HAP-1 (cell line): ENCODE results near the gene SLC26A8.
"Not testable (repeated sequence)": the region's sequence is repeated elsewhere in the genome, so short reads cannot be mapped to it uniquely, and the experiment has no call there.

ENCODE experiments used
- DNase-seq, 2 experiments: peaks; one replicate each; pipeline ENCODE4 v3.0.0-alpha.2; 2016 to 2020; ENCODE audit warnings: low spot score in 2 of 2
- H3K27me3 ChIP-seq: fragments of 250-450 bp; sonication (Bioruptor Pico); 2 replicates; pipeline ENCODE4 v1.5.1; 2020; ENCODE audit warnings: low read depth, mild to moderate bottlenecking, moderate library complexity
- H3K36me3 ChIP-seq: fragments of 250-450 bp; sonication (Bioruptor Pico); replicated peaks from 2 replicates; pipeline ENCODE4 v1.5.1; 2020; ENCODE audit warnings: mild to moderate bottlenecking
- H3K4me1 ChIP-seq: fragments of 250-450 bp; sonication (Bioruptor Pico); 2 replicates; pipeline ENCODE4 v1.5.1; 2020; ENCODE audit warnings: mild to moderate bottlenecking
- H3K4me3 ChIP-seq: fragments of 250-450 bp; sonication (Bioruptor Pico); 2 replicates; pipeline ENCODE4 v1.5.1; 2020; ENCODE audit warnings: mild to moderate bottlenecking, moderate library complexity
- H3K9me3 ChIP-seq: fragments of 250-450 bp; sonication (Bioruptor Pico); 2 replicates; pipeline ENCODE4 v1.5.1; 2020; ENCODE audit warnings: mild to moderate bottlenecking, moderate library complexity
- in situ Hi-C: fragments of 300-500 bp; cut with MboI; formaldehyde crosslinking; loops from 3 replicates; pipeline ENCODE4 v1.14.3; 2020; ENCODE audit warnings: low sequenced_read_pairs, inconsistent platforms, mixed read lengths

The SLC26A8 gene

GRCh38 chr6:35968821-35969220 lies 55.6 kb downstream of the SLC26A8 start:
- Histone ChIP-seq H3K36me3 (no peaks in the 10 kb centered on the region), H3K4me3 (no peak overlapping the region), H3K27me3 (no peaks in the 10 kb centered on the region), H3K4me1 (no peaks in the 10 kb centered on the region), H3K9me3 (no peaks in the 10 kb centered on the region)
- DNase-seq: no peak
- in situ Hi-C loops: no loop called here

DNA sequence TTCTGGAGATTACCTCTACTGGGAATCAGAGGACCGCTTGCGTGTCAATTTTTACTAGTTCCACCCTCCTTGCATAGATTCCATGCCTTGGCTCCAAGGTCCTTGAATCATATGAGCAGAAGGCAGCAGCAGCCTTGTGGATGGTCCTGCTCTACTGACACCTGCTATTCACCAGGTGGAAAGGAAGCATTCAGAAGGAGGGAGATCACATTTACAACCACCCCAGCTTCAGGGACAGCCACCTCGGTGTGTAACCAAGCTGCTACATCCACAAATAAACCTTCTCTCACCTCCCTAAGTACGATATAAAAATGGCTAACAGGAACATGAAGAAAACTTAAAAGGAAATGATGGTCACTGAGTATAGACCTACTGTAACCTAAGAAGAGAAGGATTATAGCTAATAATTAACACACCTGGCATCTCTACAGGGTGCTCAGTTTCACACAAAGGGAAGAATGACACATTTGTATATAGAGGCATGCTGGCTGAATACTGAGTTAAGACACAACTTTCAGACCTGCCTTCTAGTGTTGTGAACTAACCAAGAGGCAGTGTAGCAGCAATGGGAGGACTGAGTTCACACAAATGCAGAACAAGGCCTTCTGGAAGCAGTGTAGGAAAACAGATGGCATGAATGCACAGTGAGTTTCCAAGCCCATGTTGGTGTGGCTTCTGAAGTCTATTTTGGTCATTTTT lies 57.2 kb downstream of the SLC26A8 start:
- DNase-seq: no peak
- H3K36me3 ChIP-seq: no peaks in the 10 kb centered on the region
- no peak overlapping the region for H3K4me3 ChIP-seq
- H3K4me1 ChIP-seq: no peaks in the 10 kb centered on the region
- in situ Hi-C loops: no loop called here
- H3K9me3 ChIP-seq: no peaks in the 10 kb centered on the region
- H3K27me3 ChIP-seq: no peaks in the 10 kb centered on the region

GRCh38 chr6:35962779-35963560 lies 61.5 kb downstream of the SLC26A8 start:
- H3K4me1 ChIP-seq: no peaks in the 10 kb centered on the region
- in situ Hi-C loops: no loop called here

GRCh38 chr6:35960187-35960586 lies 64.3 kb downstream of the SLC26A8 start:
- Histone ChIP-seq H3K9me3 (no peaks in the 10 kb centered on the region), H3K4me1 (no peaks in the 10 kb centered on the region), H3K4me3 (no peak overlapping the region), H3K36me3 (no peaks in the 10 kb centered on the region), H3K27me3 (peaks cover 8% of the 10 kb centered on the region; the same call in 1 of the 2 replicates)
- DNase-seq: no peak
- in situ Hi-C loops: no loop called here

More at GRCh38 chr6:35962779-35963560, 61.5 kb downstream of the SLC26A8 start:
- H3K9me3 ChIP-seq: no peaks in the 10 kb centered on the region
- DNase-seq: no peak
- H3K36me3 ChIP-seq: no peaks in the 10 kb centered on the region
- H3K4me3 ChIP-seq: no peak overlapping the region
- H3K27me3 ChIP-seq: peaks cover 8% of the 10 kb centered on the region; the same call in 1 of the 2 replicates

- H3K4me1 ChIP-seq: no peaks in the 10 kb centered on the region
- no peak overlapping the region for H3K4me3 ChIP-seq
- DNase-seq: peak in 1 of 2 experiments; percentile 18
- peaks cover 2% of the 10 kb centered on the region; the same call in 1 of the 2 replicates for H3K27me3 ChIP-seq
- in situ Hi-C loops: no loop called here
- no peaks in the 10 kb centered on the region for H3K36me3 ChIP-seq
- no peaks in the 10 kb centered on the region for H3K9me3 ChIP-seq
These were observed 68.5 kb downstream of the SLC26A8 start for GRCh38 chr6:35955970-35956369.

GRCh38 chr6:35955521-35955920 lies 68.9 kb downstream of the SLC26A8 start:
- no peaks in the 10 kb centered on the region for H3K4me1 ChIP-seq
- no peaks in the 10 kb centered on the region for H3K27me3 ChIP-seq
- no peak for DNase-seq
- in situ Hi-C loops: no loop called here
- H3K4me3 ChIP-seq: no peak overlapping the region
- H3K36me3 ChIP-seq: no peaks in the 10 kb centered on the region
- H3K9me3 ChIP-seq: no peaks in the 10 kb centered on the region

GRCh38 chr6:35955071-35955470 lies 69.4 kb downstream of the SLC26A8 start:
- in situ Hi-C loops: no loop called here
- no peaks in the 10 kb centered on the region for H3K36me3 ChIP-seq

DNA sequence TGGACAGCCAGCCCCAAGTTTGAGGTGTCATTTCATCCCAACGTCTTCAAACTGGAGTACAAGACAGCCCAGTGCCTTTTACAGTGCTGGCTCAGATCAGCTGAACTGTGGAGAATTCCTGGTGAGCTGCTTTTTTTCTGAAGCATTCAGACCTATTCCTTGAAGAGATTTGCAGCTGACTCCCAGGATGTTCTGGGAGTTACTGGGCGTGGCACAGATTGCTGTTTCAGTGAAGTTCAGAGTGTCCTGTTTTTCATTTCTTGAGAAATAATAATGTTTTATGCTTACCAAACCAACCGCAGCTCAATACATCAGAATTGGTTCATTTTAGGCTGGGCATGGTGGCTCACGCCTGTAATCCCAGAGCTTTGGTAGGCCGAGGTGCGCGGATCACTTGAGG lies 70.1 kb downstream of the SLC26A8 start:
- no peaks in the 10 kb centered on the region for H3K4me1 ChIP-seq
- no peaks in the 10 kb centered on the region for H3K27me3 ChIP-seq
- H3K36me3 ChIP-seq: no peaks in the 10 kb centered on the region
- in situ Hi-C loops: no loop called here
- H3K9me3 ChIP-seq: no peaks in the 10 kb centered on the region
- DNase-seq: no peak
- no peak overlapping the region for H3K4me3 ChIP-seq

More at GRCh38 chr6:35955071-35955470, 69.4 kb downstream of the SLC26A8 start:
- no peaks in the 10 kb centered on the region for H3K9me3 ChIP-seq
- H3K4me3 ChIP-seq: no peak overlapping the region
- no peaks in the 10 kb centered on the region for H3K27me3 ChIP-seq
- no peak for DNase-seq
- H3K4me1 ChIP-seq: no peaks in the 10 kb centered on the region

GRCh38 chr6:35948725-35949124 lies 75.7 kb downstream of the SLC26A8 start:
- DNase-seq: peak; percentile 69 to 82
- Histone ChIP-seq H3K27me3 (no peaks in the 10 kb centered on the region), H3K4me3 (no peak overlapping the region), H3K9me3 (no peaks in the 10 kb centered on the region), H3K36me3 (no peaks in the 10 kb centered on the region), H3K4me1 (no peaks in the 10 kb centered on the region; the same call in 1 of the 2 replicates)
- in situ Hi-C loops: no loop called here

GRCh38 chr6:35945650-35946025 lies 78.8 kb downstream of the SLC26A8 start:
- no peaks in the 10 kb centered on the region; the same call in 1 of the 2 replicates for H3K4me1 ChIP-seq
- peaks cover 10% of the 10 kb centered on the region; the same call in 1 of the 2 replicates for H3K9me3 ChIP-seq
- 0 out of 2 replicates have a peak, but pooled peaks cover 2% of the 10 kb centered on the region for H3K27me3 ChIP-seq
- no peaks in the 10 kb centered on the region for H3K36me3 ChIP-seq
- H3K4me3 ChIP-seq: no peak overlapping the region
- no peak for DNase-seq
- in situ Hi-C loops: no loop called here

- no peak overlapping the region for H3K4me3 ChIP-seq
- 0 out of 2 replicates have a peak, but pooled peaks cover 2% of the 10 kb centered on the region for H3K27me3 ChIP-seq
- in situ Hi-C loops: no loop called here
- H3K4me1 ChIP-seq: no peaks in the 10 kb centered on the region; the same call in 1 of the 2 replicates
- no peaks in the 10 kb centered on the region for H3K36me3 ChIP-seq
- peaks cover 15% of the 10 kb centered on the region; the same call in 1 of the 2 replicates for H3K9me3 ChIP-seq
- DNase-seq: no peak
These were observed 81.1 kb downstream of the SLC26A8 start for GRCh38 chr6:35943390-35943789.

GRCh38 chr6:35942355-35942754 lies 82.1 kb downstream of the SLC26A8 start:
- Histone ChIP-seq H3K36me3 (no peaks in the 10 kb centered on the region), H3K27me3 (0 out of 2 replicates have a peak, but pooled peaks cover 2% of the 10 kb centered on the region), H3K4me3 (no peak overlapping the region), H3K9me3 (peaks cover 15% of the 10 kb centered on the region; the same call in 1 of the 2 replicates), H3K4me1 (no peaks in the 10 kb centered on the region)
- no peak for DNase-seq
- in situ Hi-C loops: no loop called here

GRCh38 chr6:35941170-35941569 lies 83.3 kb downstream of the SLC26A8 start:
- H3K4me3 ChIP-seq, DNase-seq, in situ Hi-C loops, H3K27me3 ChIP-seq, H3K4me1 ChIP-seq, H3K36me3 ChIP-seq: not testable (repeated sequence)
- peaks cover 18% of the 10 kb centered on the region; the same call in 1 of the 2 replicates for H3K9me3 ChIP-seq

GRCh38 chr6:35940014-35940413 lies 84.4 kb downstream of the SLC26A8 start:
- H3K27me3 ChIP-seq, H3K4me3 ChIP-seq, in situ Hi-C loops, H3K4me1 ChIP-seq, H3K36me3 ChIP-seq, DNase-seq: not testable (repeated sequence)
- peaks cover 18% of the 10 kb centered on the region; the same call in 1 of the 2 replicates for H3K9me3 ChIP-seq
